Epithelial cell of proximal tubule (primary cell): Measurements from ENCODE around the gene SLC26A4. TPM values are rescaled to one million over a fixed set of nuclear protein-coding genes. Genes with fewer than 3 reads are reported as not detected.

Experiments used
- DNase-seq: peaks from one replicate; pipeline ENCODE4 v3.0.0-alpha.2; 2011; ENCODE audit warnings: low read depth
- H3K4me3 ChIP-seq: 2 replicates; pipeline ENCODE4 v1.5.1; 2011; ENCODE audit warnings: low read depth, mild to moderate bottlenecking, low read length
- CTCF ChIP-seq: conservative IDR thresholded peaks from 2 replicates; pipeline ENCODE4 v1.5.1; 2012; ENCODE audit warnings: low read depth, mild to moderate bottlenecking, low read length
- total RNA-seq: library from RNA; depleted of rRNA; stranded (reverse); fragments of >200 nt; gene quantifications from 2 replicates; pipeline ENCODE4 v1.2.3, GENCODE V29; 2015

The SLC26A4 gene
- total RNA-seq, 1 donor from 2014 or later, result 0.35 TPM

GRCh38 chr7:107703219-107703618 lies 42.6 kb downstream of the SLC26A4 start:
- no peak overlapping the region for H3K4me3 ChIP-seq
- TF ChIP-seq CTCF, result no peak

DNA sequence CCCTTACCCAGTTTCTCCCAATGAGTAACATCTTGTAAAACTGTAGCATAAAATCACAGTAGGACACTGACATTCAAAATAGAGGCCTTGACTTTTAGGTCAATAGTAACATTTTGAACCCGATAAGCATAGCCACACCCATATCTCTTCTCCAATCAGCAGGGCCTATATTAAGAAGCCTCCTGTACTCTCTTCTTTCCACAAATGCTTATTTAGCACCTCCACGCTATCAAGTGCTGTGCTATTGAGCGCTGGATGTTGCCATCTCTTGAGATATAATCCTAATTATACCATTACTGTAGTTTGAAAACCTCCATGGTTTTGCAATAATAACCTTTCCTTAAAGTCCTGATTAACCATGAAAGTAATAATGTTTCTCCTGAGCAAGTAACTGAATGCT lies 43.2 kb downstream of the SLC26A4 start:
- no peak for TF ChIP-seq CTCF

More at GRCh38 chr7:107703219-107703618, 42.6 kb downstream of the SLC26A4 start:
- DNase-seq, result no peak

DNA sequence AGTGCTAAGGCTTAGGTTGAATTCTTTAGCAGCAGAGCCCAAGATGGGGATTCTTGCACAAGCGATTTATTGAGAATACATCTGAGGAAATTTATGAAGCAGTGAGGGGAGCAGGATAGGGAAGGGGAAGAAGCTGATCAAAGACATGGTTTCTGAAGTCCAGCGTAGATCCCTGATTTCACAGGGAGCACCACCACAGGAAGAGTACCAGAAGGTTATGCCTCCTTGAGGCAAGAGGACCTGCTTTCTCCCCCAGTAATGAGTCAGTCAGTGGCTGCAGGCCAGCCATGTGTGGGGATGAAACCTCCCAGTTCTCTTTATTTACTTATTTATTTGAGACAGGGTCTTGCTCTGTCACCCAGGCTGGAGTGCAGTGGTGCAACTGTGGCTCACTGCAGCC lies 48.3 kb downstream of the SLC26A4 start:
- TF ChIP-seq CTCF, result no peak
- H3K4me3 ChIP-seq, result no peak overlapping the region
- DNase-seq, result no peak

More for the DNA sequence above, 43.2 kb downstream of the SLC26A4 start:
- no peak for DNase-seq
- no peak overlapping the region for H3K4me3 ChIP-seq

DNA sequence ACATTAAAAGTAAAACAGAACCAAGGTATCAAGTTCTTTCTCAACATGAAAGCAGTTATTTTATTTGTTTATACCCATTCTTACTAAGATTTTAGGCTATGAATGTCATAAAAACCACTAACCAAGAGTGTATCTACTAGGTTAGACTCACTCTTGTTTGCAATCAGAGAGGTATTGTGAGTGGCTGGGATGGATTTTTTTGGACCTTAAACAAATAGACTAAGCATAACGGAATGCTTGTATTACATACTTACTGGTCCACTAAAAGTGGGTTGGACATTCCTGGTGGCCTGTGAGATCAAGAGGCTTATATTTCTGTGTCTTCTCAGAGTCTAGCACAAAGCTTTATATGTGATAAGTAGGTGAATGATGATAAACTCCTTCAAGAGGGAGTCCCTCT lies 50.7 kb downstream of the SLC26A4 start:
- DNase-seq, result no peak
- no peak for TF ChIP-seq CTCF
- H3K4me3 ChIP-seq, result no peak overlapping the region

DNA sequence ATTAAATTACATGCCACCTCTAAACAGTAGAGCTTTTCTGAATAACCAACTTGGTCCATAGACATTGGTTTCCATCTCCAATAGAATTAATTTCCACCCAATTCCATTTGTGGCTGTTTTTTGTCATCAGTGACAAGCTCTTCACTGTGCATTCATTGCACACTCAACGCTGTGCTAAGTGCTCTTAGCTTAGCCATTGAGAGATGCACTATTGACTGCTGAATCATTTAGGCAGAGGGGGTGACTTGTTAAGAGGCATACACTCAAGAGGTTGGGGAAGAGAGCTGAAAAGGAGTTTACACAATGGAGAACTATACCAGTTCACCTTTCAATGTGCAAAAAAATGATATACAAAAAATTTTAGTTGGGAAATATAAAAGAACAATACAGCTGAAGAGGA lies 51.4 kb downstream of the SLC26A4 start:
- H3K4me3 ChIP-seq, result no peak overlapping the region
- no peak for TF ChIP-seq CTCF
- no peak for DNase-seq

- TF ChIP-seq CTCF, result no peak
- H3K4me3 ChIP-seq, result no peak overlapping the region
- no peak for DNase-seq
These were observed 52.3 kb downstream of the SLC26A4 start for GRCh38 chr7:107712896-107713295.

- no peak overlapping the region for H3K4me3 ChIP-seq
- no peak for TF ChIP-seq CTCF
- DNase-seq, result no peak
These were observed 54.9 kb downstream of the SLC26A4 start for GRCh38 chr7:107715531-107715930.
